NCI-H2196 treated with DMSO at 0.1 percent for 48 hours (cell line): ENCODE measurements around the gene TPRX1.
A peak's percentile ranks its signal among the peaks of the same experiment; 100 is the strongest.
"Not testable (repeated sequence)": the region's sequence is repeated elsewhere in the genome, so short reads cannot be mapped to it uniquely, and the experiment has no call there.

Experiments
- DNase-seq: peaks from one replicate; lab custom pipeline; 2025; ENCODE audit not compliant: unreplicated experiment; lab: John Stamatoyannopoulos, UW

TPRX1 gene

DNA sequence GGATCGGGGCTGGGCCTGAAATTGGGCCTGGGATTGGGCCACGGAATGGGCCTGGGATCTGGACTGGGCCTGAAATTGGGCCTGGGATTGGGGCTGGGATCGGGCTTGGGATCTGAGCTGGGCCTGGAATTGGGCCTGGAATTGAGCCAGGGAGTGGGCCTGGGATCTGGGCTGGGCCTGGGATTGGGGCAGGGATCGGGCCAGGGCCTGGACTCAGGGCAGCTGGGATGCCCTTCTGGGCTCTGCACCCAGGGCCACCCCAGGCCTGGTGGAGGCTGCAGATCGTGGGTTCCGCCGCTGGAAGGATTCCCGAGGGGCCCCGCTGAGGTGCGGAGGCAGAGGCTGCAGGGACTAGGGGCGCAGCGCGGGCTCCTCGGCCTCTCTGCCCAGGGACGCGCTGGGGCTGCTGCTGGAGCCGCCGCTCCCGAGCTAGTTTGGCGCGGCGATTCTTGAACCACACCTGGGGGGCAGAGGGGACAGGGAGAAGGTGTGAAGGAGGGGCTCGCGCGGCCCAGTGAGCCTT is 1.8 kb downstream of the TPRX1 start:
- no peak for DNase-seq

DNA sequence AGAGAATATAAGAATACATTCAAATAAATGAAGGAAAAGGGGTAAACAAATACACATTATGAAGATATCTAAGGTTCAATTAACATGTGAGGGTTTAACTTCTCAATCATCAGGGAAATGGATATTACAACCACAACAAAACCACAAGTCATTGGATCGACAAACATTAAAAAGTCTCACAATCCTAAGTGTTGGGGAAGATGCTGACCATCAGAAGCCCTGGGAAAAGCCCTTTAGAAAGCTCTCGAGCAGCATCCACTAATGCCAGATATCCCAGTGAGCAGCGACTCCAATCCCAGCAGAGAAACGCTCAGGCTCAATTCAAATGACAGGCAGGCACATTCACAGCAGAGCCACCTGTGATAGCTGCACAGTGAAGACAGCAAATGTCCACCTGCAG is 3.1 kb downstream of the TPRX1 start:
- no peak for DNase-seq

DNA sequence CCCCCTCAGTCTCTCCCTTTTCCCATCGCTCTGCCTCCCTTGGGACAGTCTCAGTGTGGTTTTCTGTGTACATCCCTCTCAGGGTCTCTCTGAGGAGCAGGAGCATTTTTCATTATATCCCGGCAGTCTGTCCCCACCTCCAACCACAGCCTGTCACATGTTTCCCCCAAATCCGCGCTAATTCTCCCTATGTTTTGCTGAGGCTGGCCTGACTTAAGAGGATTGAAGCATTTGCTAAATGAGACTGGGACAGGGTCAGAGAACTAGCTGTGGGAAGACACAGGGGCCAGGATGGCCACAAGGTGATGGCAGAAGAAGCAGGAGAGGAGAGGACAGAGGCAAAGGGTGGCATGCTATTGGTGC is 5.5 kb downstream of the TPRX1 start:
- DNase-seq: no peak

DNA sequence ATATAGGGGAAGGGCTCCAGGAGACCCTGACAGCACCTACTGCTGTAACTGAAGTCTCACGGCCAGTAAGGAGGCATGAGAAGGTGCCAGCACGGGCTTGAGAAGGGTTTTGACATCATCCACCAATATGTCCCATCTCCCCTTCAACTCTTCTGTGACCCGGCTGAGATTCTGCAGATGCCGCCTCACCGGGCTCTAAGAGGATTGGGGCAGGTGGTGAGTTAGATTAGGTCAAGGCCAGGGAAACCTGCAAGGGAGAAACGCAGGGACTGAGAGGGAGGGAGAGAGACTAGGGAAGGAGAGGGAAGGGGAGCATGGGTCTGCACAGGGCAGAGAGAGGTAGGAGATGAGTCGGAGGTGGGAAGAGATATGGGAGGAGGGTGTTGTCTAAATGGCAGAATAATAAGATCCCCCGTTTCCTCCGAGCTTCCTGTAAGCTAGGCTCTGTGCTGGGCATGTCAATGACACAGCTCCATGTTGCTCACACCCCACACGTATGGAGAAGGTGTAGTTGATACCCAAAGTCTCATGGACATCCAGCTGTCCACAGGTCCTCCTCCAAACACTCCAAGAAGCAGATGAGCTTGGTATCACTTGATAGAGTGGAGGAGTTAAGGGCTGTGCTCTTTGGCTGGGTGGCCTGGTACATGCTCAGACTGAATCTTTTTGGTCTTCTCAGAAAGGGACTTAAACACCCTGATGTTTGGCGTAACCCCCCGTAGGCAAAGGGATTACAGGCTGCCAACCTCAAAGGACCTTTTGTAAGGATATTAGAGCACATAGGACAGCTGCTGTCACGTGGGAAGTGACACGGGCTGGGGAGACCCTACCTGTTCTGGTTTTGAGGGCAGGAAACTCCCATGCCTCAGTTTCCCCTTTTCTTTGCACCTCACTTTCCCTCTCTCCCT is 6.1 kb downstream of the TPRX1 start:
- DNase-seq: no peak

DNA sequence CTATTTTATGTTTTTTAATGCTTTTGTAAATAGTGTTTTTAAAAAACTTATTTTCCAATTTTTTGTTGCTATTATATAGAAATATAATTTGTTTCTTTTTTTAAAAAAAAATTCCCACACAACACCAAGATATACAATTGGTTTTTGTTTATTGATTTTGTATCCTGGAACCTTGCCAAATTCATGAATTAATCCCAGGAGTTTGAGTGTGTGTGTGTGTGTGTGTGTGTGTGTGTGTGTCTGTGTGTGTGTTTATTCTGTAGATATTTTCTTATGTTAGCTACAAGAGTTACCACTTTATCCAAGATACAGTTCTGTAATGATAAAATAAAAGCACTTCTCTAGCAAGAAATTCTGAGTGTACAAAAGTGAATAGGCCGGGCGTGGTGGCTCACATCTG is 7.6 kb downstream of the TPRX1 start:
- no peak for DNase-seq

DNA sequence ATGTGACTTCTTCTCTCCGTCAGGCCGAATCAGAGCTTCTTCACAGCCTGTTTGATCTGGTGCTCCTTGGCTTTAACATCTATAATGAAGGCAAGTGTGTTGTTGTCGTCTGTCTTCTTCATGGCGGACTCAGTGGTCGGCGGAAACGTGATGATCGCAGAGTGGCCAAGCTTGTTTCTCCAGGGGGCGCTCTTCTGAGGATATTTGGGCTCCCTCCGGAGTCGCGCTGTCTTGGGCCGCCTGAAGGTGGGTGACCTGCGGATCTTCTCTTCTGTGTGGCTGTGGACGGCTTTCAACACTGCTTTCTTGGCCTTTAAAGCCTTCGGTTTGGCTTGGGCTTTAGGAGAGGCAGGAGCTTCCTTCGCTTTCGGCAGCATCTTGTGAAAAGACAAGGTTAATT is 9.8 kb downstream of the TPRX1 start:
- DNase-seq: no peak

DNA sequence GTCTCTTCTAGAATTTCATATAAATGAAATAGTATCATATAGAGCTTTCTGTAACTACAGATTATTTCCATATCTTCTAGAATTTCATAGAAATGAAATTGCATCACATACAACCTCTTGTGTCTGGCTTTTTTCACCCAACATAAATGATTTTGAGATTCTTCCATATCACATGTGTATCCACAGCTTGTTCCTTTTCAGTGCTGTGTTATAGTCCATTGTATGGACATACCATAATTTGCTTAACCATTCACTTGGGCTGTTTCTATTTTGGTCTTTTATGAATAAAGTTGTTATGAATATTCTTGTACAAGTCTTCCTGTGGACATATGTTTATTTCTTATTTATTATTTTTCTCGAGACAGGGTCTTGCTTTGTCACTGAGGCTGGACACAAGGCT is 11.7 kb downstream of the TPRX1 start:
- DNase-seq: no peak

DNA sequence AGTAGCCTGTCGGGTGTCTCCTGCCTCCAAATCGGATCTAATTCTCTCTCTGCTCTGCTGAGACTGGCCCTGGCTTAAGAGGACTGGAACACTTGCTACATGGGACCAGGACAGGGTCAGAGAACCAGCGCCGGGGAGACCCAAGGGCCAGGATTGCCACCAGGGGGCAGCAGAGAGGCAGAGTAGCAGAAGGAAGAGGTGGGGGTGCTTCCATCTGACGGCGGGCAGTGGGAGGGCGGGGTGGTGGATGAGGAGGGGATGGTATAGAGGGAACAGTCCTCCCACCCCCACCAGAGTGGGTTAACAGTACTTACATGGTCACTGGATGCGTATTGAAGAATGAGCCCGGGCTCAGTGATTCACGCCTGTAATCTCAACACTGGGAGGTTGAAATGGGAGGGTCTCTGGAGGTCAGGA is 13.9 kb downstream of the TPRX1 start:
- DNase-seq: peak; percentile 30

DNA sequence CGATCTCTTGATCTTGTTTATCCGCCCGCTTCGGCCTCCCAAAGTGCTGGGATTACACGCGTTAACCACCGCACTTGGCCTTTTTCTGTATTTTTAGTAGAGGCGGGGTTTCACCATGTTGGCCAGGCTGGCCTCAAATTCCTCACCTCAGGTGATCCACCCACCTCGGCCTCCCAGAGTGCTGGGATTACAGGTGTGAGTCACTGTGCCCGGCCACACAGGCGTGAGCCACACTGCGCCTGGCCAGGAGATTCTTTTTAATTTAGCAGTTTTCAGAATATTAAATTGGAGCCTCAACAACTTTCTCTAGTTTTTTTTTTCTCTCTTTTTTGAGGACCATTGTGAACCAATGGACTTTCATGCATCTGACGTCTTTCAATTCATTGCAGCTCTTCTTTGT is 14.5 kb downstream of the TPRX1 start:
- DNase-seq: not testable (repeated sequence)

DNA sequence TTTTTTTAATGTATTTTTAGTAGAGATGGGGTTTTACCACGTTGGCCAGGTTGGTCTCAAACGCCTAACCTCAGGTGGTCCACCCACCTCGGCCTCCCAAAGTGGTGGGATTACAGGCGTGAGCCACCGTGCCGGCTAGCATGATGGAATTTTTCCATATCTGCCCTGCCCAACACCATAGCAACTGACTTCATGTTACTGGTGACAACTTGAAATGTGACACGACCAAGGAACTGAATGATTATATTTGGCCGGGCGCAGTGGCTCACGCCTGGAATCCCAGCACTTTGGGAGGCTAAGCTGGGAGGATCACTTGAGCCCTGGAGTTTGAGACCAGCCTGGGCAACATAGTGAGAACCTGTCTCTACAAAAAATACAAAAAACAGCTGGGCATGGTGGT is 17.0 kb downstream of the TPRX1 start:
- not testable (repeated sequence) for DNase-seq

DNA sequence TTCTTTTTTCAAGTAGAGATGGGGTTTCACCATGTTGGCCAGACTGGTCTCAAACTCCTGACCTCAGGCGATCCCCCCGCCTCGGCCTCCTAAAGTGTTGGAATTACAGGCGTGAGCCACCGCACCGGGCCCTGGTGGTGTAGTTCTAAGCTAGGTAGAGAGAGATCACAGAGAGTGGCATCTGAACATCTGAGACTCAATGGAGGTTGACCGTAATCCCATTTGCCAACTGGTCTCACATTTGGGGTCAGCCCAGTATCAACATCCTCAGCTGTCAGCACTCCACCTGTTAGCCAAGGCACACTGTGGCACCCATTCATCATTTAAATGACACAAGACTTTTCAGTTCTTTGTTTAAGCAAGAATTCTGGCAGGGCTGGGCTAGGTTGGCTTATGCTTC is 17.8 kb downstream of the TPRX1 start:
- no peak for DNase-seq

DNA sequence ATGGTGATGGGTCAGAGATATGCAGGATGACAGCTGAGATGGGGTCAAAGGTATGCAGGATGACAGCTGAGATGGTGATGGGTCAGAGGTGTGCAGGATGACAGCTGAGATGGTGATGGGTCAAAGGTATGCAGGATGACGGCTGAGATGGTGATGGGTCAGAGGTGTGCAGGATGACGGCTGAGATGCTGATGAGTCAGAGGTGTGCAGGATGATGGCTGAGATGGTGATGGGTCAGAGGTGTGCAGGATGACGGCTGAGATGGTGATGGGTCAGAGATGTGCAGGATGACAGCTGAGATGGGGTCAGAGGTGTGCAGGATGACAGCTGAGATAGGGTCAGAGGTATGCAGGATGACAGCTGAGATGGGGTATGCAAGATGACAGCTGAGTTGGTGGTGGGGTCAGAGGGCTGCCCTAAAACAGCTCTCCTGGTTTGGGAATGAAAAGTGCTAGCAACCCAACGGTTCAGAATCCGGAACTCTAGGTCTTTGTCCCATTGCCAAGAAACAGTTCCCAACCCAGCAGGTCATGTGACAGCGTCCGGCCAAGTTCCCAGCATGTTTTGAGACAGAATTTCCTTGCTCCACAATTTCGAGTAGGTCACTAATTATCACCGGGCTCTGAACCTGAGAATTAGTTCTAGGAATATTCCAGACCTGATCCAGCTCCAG is 22.6 kb downstream of the TPRX1 start:
- DNase-seq: no peak

DNA sequence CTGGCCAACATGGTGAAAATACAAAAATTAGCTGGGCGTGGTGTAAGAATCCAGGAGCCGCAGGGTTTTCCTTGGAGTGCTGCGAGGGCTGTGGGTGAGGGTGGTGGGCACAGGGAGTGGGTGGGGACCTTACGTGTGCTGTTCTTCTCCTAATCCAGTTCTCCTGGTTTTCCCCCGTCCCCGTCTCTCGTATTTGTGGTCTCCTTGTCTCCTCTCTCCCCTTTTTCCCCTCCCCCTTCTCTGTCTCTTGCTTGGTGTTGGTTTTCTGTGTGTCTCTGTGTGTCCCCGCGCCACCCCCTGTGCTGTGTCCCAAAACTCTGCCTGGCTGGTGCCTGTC is 24.2 kb downstream of the TPRX1 start:
- no peak for DNase-seq

DNA sequence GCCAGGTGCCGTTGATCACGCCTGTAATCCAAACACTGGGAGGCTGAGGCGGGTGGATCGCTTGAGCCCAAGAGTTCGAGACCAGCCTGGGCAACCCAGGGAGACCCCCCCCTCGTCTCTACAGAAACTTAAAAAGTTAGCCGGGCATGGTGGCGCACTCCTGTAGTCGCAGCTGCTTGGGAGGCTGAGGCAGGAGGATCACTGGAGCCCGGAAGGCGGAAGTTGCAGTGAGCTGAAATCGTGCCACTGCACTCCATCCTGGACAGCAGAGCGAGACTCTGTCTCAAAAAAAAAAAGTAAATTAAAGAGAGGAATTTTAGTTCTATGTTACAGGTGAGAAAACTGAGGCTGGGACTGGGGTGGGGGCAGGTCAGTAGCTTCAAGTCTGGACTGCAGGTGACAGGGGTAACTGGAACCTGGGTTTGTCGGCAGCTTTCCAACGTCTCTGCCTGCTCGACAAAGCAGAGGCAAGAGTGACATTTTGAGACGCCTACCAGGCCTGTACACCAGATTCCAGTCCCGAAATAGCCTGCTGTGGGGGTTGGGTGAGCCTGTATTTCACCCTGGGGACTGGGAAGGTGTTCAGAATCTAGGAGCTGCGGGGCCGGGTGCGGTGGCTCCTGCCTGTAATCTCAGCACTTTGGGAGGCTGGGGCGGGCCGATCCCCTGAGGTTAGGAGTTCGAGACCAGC is 24.7 kb downstream of the TPRX1 start:
- DNase-seq: no peak

DNA sequence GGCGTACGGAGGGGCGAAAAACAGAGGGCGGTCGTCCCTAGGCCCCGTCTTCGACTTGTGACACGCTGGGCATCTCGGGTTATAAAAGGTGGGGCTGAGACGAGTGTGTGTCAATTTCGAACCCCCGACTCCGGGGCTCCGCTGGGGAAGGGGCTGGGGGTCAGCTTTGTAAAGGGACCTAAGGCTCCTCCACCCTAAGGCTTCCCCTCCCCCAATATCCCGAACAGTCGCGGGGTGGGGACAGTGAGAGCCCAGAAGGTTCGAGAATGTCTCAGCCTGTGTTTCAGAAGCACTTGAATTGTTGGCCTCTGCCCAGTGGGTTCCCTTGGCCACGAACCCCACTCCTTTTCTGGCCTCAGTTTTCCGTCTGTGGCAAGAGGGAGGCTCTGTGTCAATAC is 25.4 kb downstream of the TPRX1 start:
- DNase-seq: no peak

DNA sequence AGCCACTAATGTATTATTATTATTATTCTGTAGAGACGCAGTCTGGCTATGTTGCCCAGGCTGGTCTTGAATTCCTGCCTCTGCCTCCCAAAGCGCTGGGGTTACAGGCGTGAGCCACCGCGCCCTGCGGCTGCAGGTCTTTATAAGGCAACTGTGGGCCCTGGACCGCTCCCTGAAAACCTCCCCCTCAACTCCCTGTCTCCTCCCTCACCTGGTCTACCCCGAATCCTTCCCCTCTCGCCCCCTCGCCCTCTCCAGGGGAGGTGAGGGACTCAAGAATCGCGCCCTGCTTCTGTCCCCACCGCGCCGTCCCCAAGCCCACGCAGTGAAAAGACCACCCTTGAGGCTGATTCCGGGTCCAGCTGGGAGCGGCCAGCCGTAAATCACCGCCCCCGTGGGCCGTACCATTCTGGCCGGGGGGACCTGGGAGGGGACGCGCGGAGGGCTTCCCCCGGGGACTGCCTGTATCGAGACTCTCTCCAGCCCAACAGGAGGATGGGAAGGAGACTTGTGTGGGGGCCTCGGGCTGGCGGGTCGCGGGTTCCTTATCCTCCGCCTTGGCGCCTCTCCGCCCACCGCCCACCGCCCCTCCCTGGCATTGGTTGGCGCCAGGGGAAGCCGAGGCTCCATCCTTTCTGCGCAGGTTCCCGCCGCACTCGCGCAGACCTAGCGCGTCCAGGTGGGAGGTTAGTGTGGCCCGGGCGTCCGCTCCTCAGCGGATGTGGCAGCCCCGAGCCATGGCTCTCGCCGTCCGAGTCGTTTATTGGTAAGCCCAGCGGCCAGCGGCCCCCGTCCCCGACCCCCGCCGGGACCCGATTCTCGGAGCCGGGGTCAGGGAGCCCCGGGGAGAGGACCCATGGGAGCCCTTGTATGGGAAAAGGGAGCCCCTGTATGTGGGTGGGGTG is 26.1 kb downstream of the TPRX1 start, which contains the start of gene SELENOW:
Gene SELENOW, plus strand, starts transcription at position 655 of the 905 bp plus-strand sequence. Its CDS starts 83 bp downstream, at position 738.
- DNase-seq: peak; percentile 57

DNA sequence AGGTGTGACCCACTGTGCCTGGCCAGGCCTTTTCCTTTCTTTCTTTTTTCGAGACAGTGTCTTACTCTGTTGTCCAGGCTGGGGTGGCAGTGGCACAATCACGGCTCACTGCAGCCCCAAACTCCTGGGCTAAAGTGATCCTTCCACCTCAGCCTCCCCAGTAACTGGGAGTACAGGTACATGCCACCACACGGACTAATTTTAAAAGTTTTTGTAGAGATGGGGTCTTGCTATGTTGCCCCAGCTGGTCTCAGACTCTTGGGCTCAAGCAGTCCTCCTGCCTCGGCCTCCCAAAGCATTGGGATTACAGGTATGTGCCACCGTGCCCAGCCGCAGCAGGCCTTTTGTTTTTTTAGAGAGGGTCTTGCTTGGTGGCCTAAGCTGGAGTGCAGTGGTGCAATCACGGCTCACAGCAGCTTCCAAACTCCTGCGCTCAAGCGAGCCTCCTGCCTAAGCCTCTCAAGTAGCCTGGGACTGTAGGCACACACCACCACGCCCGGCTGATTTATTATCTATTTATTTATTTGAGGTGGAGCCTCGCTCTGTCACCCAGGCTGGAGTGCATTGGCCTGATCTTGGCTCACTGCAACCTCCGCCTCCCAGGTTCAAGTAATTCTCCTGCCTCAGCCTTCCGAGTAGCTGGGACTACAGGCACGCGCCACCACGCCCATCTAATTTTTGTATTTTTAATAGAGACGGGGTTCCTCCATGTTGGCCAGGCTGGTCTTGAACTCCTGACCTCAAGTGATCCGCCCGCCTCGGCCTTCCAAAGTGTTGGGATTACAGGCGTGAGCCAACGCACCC is 26.9 kb downstream of the TPRX1 start:
- not testable (repeated sequence) for DNase-seq

DNA sequence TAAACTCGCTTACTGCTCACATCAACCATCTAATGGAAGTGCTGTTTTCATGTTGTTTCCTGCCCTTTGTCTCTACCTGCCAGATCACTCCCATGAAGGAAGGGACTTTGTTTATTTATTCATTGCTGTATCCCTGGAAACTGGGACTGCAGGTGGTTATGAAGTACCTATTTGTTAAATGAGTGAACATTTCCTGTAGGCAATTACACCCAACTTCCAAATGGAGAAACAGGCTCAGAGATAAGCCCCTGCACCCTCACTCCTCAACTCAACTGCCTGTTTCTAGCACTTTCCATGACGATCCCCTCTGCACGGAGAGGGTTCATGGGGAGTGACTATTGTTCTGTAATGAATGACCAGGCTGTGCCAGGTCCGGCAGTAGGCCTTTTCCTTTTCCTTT is 27.8 kb downstream of the TPRX1 start:
- DNase-seq: peak; percentile 92

DNA sequence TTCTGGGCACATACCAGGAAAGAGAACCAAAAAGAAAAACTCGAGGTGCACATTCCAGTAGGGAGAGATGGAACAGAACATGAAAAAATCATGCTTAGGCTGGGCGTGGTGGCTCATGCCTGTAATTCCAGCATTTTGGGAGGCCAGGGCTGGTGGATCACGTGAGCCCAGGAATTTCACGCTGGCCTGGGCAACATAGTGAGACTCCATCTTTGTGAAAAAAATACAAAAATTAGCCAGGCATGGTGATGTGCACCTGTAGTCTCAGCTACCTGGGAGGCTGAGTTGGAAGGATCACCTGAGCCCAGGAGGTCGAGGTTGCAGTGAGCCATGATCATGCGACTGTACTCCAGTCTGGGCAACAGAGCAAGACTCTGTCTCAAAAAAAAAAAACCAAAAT is 33.1 kb downstream of the TPRX1 start:
- not testable (repeated sequence) for DNase-seq

DNA sequence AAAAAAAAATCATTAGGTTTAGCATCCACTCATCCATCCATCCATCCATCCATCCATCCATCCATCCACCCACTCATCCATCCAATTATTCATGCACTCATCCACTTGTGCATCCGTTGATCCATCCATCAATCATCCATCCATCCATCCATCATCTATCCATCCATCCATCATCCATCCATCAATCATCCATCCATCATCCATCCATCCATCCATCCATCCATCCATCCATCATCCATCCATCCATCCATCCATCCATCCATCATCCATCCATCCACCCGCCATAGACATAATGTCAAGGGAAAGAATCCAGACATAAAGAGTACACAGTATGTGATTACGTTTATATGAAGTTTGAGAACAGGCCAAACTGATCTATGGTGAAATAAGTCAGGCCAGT is 34.8 kb downstream of the TPRX1 start:
- no peak for DNase-seq
